ENCODE measurements around the gene PAX3.

GRCh38 chr2:222296911-222297599 is 1.7 kb downstream of the PAX3 start:
- TF ChIP-seq SIN3A (IDR thresholded peaks at IDR 0.05; ENCODE audit: borderline replicate concordance, insufficient read depth, low read length) (no peak), POLR2AphosphoS5 (IDR thresholded peaks at IDR 0.05; ENCODE audit: low read depth, low read length) (no peak), TAF1 (IDR thresholded peaks at IDR 0.05; ENCODE audit: borderline replicate concordance, insufficient read depth, low read length) (no peak)
